ENCODE results near the gene ESX1. TPM values are rescaled to one million over a fixed set of nuclear protein-coding genes. Genes with fewer than 3 reads are reported as not detected.

Gene ESX1
- total and polyA plus RNA-seq, 10 of the 15 experiments (the other 5 are each of a cell fraction or from before 2014, with no cell fraction given): not detected

- WGBS (ENCODE audit: insufficient coverage, insufficient replicate concordance, low lambda C conversion rate, missing lambda C conversion rate): 30% methylated on average over 1 of the region's 1 CpG
- H3K4me2 ChIP-seq (ENCODE audit: control insufficient read depth, insufficient read depth): no peak overlapping the region
- ATAC-seq (no peak), FAIRE-seq (no peak), DNase-seq (ENCODE audit: low read depth, low spot score) (no peak)
- H3K9ac ChIP-seq (ENCODE audit: control insufficient read depth, insufficient read depth, low read length): no peak overlapping the region
- no peak overlapping the region for H3K27ac ChIP-seq (ENCODE audit: control insufficient read depth, insufficient read depth)
- H3K4me1 ChIP-seq (ENCODE audit: control insufficient read depth, insufficient read depth, low read length): no peaks in the 10 kb centered on the region
- no peaks in the 10 kb centered on the region; a peak in 1 of 4 replicates for H3K27me3 ChIP-seq (replicated peaks in 1 of 2; ENCODE audit: control insufficient read depth in 2 of 2, insufficient read depth in 2 of 2, low read length in 1 of 2)
- ChIA-PET SMC1A (ENCODE audit: uncharacterized antibody, unreplicated experiment) (no interaction called here), POLR2A (no interaction called here), CTCF (no interaction called here), RAD21 (ENCODE audit: unreplicated experiment) (no interaction called here)
- no peaks in the 10 kb centered on the region for H3K36me3 ChIP-seq (ENCODE audit: control insufficient read depth in 2 of 2, insufficient read depth in 2 of 2, low read length in 1 of 2)
- no peak overlapping the region for H2AFZ ChIP-seq (ENCODE audit: control insufficient read depth, low read depth, low read length)
- intact Hi-C loops (cut with micrococcal nuclease; ENCODE audit: unreplicated experiment) (no loop called here), in situ Hi-C loops (cut with MboI) (no loop called here)
- TF ChIP-seq EGR1 (IDR thresholded peaks at IDR 0.05; ENCODE audit: borderline replicate concordance in 1 of 2, low read depth in 2 of 2, low read length in 2 of 2) (no peak), SPI1 (IDR thresholded peaks at IDR 0.05; ENCODE audit: borderline replicate concordance, insufficient read depth, low read depth, low read length) (no peak), ZBTB11 (CRISPR knock-in tag; IDR thresholded peaks at IDR 0.05) (no peak), ZBTB33 (IDR thresholded peaks at IDR 0.05) (no peak), RB1 (IDR thresholded peaks at IDR 0.05; ENCODE audit: borderline replicate concordance) (no peak), MYB (IDR thresholded peaks at IDR 0.05; ENCODE audit: borderline replicate concordance, low read depth, low read length) (no peak), SREBF1 (IDR thresholded peaks at IDR 0.05; ENCODE audit: low read length) (no peak), BMI1 (IDR thresholded peaks at IDR 0.05; ENCODE audit: borderline replicate concordance) (no peak), NR2C2 (IDR thresholded peaks at IDR 0.05; ENCODE audit: borderline replicate concordance, control insufficient read depth, insufficient read length, low read depth) (no peak), NFXL1 (IDR thresholded peaks at IDR 0.05; ENCODE audit: borderline replicate concordance) (no peak), CBFB (IDR thresholded peaks at IDR 0.05; ENCODE audit: low read depth) (no peak)
- TF ChIP-seq, protein P1, sequence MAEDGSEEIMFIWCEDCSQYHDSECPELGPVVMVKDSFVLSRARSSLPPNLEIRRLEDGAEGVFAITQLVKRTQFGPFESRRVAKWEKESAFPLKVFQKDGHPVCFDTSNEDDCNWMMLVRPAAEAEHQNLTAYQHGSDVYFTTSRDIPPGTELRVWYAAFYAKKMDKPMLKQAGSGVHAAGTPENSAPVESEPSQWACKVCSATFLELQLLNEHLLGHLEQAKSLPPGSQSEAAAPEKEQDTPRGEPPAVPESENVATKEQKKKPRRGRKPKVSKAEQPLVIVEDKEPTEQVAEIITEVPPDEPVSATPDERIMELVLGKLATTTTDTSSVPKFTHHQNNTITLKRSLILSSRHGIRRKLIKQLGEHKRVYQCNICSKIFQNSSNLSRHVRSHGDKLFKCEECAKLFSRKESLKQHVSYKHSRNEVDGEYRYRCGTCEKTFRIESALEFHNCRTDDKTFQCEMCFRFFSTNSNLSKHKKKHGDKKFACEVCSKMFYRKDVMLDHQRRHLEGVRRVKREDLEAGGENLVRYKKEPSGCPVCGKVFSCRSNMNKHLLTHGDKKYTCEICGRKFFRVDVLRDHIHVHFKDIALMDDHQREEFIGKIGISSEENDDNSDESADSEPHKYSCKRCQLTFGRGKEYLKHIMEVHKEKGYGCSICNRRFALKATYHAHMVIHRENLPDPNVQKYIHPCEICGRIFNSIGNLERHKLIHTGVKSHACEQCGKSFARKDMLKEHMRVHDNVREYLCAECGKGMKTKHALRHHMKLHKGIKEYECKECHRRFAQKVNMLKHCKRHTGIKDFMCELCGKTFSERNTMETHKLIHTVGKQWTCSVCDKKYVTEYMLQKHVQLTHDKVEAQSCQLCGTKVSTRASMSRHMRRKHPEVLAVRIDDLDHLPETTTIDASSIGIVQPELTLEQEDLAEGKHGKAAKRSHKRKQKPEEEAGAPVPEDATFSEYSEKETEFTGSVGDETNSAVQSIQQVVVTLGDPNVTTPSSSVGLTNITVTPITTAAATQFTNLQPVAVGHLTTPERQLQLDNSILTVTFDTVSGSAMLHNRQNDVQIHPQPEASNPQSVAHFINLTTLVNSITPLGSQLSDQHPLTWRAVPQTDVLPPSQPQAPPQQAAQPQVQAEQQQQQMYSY (CRISPR knock-in tag; IDR thresholded peaks at IDR 0.05): no peak
- no peaks in the 10 kb centered on the region for H4K20me1 ChIP-seq (ENCODE audit: control insufficient read depth, insufficient read depth)
- H3K79me2 ChIP-seq (ENCODE audit: control insufficient read depth, insufficient read depth, low read length): no peaks in the 10 kb centered on the region
- no peaks in the 10 kb centered on the region for H3K9me3 ChIP-seq (replicated peaks; ENCODE audit: control insufficient read depth, insufficient read depth, low read length)
- no peak overlapping the region for H3K4me3 ChIP-seq
- no TSS peak for BruUV-seq (replicated peaks)
Measured at GRCh38 chrX:104295636-104296035, 40.9 kb upstream of the ESX1 start.
